K562 (cell line): ENCODE results near the gene KIF6.

Source experiments
- CHD1 ChIP-seq: fragments of 200-600 bp; sonication (generic); IDR thresholded peaks from one replicate; pipeline ENCODE4 v1.6.1; 2012; ENCODE audit warnings: mild to moderate bottlenecking, moderate library complexity, low read length, inconsistent platforms
- CTCF ChIP-seq, 3 experiments: IDR thresholded peaks in 2 of 3; conservative IDR thresholded peaks in 1 of 3; 2 replicates each; pipeline ENCODE4 v1.5.1; 2011 to 2012; ENCODE audit warnings: low read length in 3 of 3, mild to moderate bottlenecking in 3 of 3, control low read depth in 2 of 3, improper control_type of control experiment in 1 of 3, inconsistent platforms in 1 of 3, low read depth in 1 of 3, mixed read lengths in 1 of 3, moderate library complexity in 1 of 3; ENCODE audit not compliant: insufficient read depth in 2 of 3
- EWSR1 ChIP-seq: fragments of 450-650 bp; IDR thresholded peaks from 2 replicates; pipeline ENCODE4 v1.6.1; 2018; ENCODE audit warnings: borderline replicate concordance, mild to moderate bottlenecking, low read depth, moderate library complexity; ENCODE audit not compliant: partially characterized antibody
- POLR2A ChIP-seq: fragments of 450-650 bp; conservative IDR thresholded peaks from 2 replicates; pipeline ENCODE4 v1.6.1; 2016
- POLR2AphosphoS5 ChIP-seq: IDR thresholded peaks from 2 replicates; pipeline ENCODE4 v1.6.1; 2011; ENCODE audit warnings: mild to moderate bottlenecking, low read depth, low read length, moderate library complexity; ENCODE audit not compliant: control insufficient read depth, insufficient read depth
- RBM22 ChIP-seq: fragments of 200-400 bp; formaldehyde crosslinking; IDR thresholded peaks from 2 replicates; pipeline ENCODE4 v1.6.1; 2018; ENCODE audit warnings: low read length, low read depth; ENCODE audit not compliant: poor library complexity, severe bottlenecking
- ZC3H8 ChIP-seq: fragments of 450-650 bp; IDR thresholded peaks from 2 replicates; pipeline ENCODE4 v1.6.1; 2017
- ZNF274 ChIP-seq: IDR thresholded peaks from 2 replicates; pipeline ENCODE4 v1.6.1; 2011; ENCODE audit warnings: low read depth, mild to moderate bottlenecking, low read length, moderate library complexity, borderline replicate concordance
- ZNF445 ChIP-seq: fragments of 250-450 bp; sonication (Bioruptor Pico); IDR thresholded peaks from 2 replicates; pipeline ENCODE4 v1.4.0; 2020; ENCODE audit warnings: low read depth, mild to moderate bottlenecking, moderate library complexity

- TF ChIP-seq EWSR1, result no peak
- no peak for TF ChIP-seq ZC3H8
- no peak for TF ChIP-seq ZNF445 (CRISPR knock-in tag)
- TF ChIP-seq POLR2A, result no peak
- no peak for TF ChIP-seq POLR2AphosphoS5
- TF ChIP-seq CHD1, result no peak
- TF ChIP-seq RBM22, result no peak
- TF ChIP-seq ZNF274, result no peak
- TF ChIP-seq CTCF (IDR thresholded peaks at IDR 0.05 in 2 of 3, conservative IDR thresholded peaks at IDR 0.05 in 1 of 3; ENCODE audit: insufficient read depth in 2 of 3, low read depth in 1 of 3, low read length in 3 of 3), result no peak
These were observed 271.2 kb downstream of the KIF6 start for GRCh38 chr6:39453956-39454524.
